HCT116 (cell line): ENCODE results near the gene FBXO46.

Source experiments
- CEBPB ChIP-seq: IDR thresholded peaks from 2 replicates; pipeline ENCODE4 v1.6.1; 2012; ENCODE audit warnings: low read depth
- EZH2 ChIP-seq: fragments of 200-600 bp; sonication (generic); IDR thresholded peaks from 2 replicates; pipeline ENCODE4 v1.6.1; 2017; ENCODE audit warnings: antibody characterized with exemption, mixed run types
- JUND ChIP-seq: IDR thresholded peaks from 2 replicates; pipeline ENCODE4 v1.6.1; 2012
- POLR2A ChIP-seq: IDR thresholded peaks from 2 replicates; pipeline ENCODE4 v1.7.0; 2011; ENCODE audit warnings: borderline replicate concordance; ENCODE audit not compliant: insufficient read depth, insufficient read length; ENCODE audit errors: extremely low read depth
- POLR2AphosphoS5 ChIP-seq: IDR thresholded peaks from 2 replicates; pipeline ENCODE4 v1.6.1; 2011; ENCODE audit warnings: mild to moderate bottlenecking, low read depth, low read length, moderate library complexity
- YY1 ChIP-seq: IDR thresholded peaks from 2 replicates; pipeline ENCODE4 v1.6.1; 2011; ENCODE audit warnings: low read length, low read depth, moderate library complexity, mild to moderate bottlenecking; ENCODE audit not compliant: insufficient replicate concordance; ENCODE audit errors: extremely low read depth
- ZFX ChIP-seq: fragments of 450-650 bp; IDR thresholded peaks from 2 replicates; pipeline ENCODE4 v1.6.1; 2017
- TF ChIP-seq, protein P1 (sequence below), 3 experiments: fragments of 200-600 bp in 1 of 3; sonication (generic) in 1 of 3; IDR thresholded peaks in 2 of 3; conservative IDR thresholded peaks in 1 of 3; 2 replicates each; pipeline ENCODE4 v1.5.1; 2012 to 2017; ENCODE audit warnings: low read depth in 2 of 3, low read length in 2 of 3, antibody characterized with exemption in 1 of 3, borderline replicate concordance in 1 of 3, control low read depth in 1 of 3, mild to moderate bottlenecking in 1 of 3, mixed read lengths in 1 of 3, mixed run types in 1 of 3, moderate library complexity in 1 of 3; ENCODE audit not compliant: insufficient read depth in 1 of 3
- TF ChIP-seq, protein P2 (sequence below): IDR thresholded peaks from 2 replicates; pipeline ENCODE4 v1.6.1; 2012

DNA sequence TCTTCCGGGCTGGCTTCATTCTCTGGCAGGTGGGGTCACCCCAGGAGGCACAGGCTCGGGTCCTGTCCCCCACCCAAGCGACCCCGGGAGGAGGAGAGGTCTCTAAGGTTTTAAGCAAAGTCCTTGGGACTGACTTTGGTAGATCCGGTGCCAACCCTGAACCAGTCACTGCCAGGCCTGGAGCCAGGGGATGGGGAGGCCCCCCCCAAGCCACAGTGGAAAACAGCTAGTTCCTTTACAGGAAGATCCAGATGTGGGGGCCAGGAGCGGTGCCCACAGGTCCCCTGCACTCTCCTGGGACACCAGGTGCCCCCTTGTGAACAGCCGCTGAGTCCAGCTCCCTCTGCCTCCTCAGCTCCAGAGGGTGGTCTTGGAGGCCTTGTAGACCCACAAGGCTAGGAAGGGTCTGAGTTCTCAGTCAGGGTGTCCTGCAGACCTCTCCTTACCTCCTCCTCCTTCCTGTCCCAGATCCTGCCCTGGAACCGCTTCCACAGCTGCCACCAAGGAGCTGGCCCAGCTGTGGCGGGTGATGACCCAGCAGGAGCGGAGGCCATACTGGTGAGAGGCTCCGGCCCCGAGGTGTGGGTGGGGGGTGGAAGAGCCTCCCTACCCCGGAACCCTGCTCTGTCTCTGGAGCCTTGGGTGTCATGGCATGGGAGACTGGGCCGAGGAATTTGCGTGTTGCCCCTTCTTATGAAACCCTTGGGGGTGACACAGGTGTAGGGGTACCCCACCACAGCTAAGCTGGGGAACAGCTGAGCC, 32.4 kb upstream of the FBXO46 start:
- TF ChIP-seq, protein P1, sequence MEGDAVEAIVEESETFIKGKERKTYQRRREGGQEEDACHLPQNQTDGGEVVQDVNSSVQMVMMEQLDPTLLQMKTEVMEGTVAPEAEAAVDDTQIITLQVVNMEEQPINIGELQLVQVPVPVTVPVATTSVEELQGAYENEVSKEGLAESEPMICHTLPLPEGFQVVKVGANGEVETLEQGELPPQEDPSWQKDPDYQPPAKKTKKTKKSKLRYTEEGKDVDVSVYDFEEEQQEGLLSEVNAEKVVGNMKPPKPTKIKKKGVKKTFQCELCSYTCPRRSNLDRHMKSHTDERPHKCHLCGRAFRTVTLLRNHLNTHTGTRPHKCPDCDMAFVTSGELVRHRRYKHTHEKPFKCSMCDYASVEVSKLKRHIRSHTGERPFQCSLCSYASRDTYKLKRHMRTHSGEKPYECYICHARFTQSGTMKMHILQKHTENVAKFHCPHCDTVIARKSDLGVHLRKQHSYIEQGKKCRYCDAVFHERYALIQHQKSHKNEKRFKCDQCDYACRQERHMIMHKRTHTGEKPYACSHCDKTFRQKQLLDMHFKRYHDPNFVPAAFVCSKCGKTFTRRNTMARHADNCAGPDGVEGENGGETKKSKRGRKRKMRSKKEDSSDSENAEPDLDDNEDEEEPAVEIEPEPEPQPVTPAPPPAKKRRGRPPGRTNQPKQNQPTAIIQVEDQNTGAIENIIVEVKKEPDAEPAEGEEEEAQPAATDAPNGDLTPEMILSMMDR (IDR thresholded peaks at IDR 0.05 in 2 of 3, conservative IDR thresholded peaks at IDR 0.05 in 1 of 3; ENCODE audit: borderline replicate concordance in 1 of 3, insufficient read depth in 1 of 3, low read depth in 2 of 3, low read length in 2 of 3) = no peak
- TF ChIP-seq YY1 (no peak), POLR2A (no peak), CEBPB (no peak), EZH2 (no peak), ZFX (no peak), POLR2AphosphoS5 (no peak), JUND (no peak)
- TF ChIP-seq, protein P2, sequence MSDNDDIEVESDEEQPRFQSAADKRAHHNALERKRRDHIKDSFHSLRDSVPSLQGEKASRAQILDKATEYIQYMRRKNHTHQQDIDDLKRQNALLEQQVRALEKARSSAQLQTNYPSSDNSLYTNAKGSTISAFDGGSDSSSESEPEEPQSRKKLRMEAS = no peak
